Measurements from ENCODE around the gene SSTR5. TPM values are rescaled to one million over a fixed set of nuclear protein-coding genes. Genes with fewer than 3 reads are reported as not detected.

Gene SSTR5
- total and polyA plus RNA-seq, 2 experiments from 2014 or later, result 0.77 to 1.3 TPM

DNA sequence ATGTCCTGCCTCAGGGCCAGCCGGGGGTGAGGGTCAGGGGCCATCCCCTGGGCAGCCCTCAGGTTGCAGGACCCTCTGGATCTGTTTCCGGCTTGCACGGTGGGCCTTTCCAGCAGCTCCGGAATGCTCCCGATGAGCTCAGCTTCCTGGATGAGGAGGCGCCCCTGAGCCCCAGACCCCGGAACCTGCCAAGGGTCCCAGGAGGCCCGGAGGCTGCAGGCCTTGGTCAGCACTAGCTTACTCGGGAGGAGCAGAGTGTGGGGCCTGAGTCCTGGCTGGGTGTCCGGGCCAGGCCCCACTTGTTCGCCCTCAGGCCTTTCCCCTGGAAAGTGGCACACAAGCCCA, 31.1 kb downstream of the SSTR5 start:
- no peak for TF ChIP-seq EZH2phosphoT487 (IDR thresholded peaks at IDR 0.05; ENCODE audit: low read depth, severe bottlenecking, unreplicated experiment)
- no peak for TF ChIP-seq EZH2 (IDR thresholded peaks at IDR 0.05; ENCODE audit: borderline replicate concordance)
- TF ChIP-seq, protein P1, sequence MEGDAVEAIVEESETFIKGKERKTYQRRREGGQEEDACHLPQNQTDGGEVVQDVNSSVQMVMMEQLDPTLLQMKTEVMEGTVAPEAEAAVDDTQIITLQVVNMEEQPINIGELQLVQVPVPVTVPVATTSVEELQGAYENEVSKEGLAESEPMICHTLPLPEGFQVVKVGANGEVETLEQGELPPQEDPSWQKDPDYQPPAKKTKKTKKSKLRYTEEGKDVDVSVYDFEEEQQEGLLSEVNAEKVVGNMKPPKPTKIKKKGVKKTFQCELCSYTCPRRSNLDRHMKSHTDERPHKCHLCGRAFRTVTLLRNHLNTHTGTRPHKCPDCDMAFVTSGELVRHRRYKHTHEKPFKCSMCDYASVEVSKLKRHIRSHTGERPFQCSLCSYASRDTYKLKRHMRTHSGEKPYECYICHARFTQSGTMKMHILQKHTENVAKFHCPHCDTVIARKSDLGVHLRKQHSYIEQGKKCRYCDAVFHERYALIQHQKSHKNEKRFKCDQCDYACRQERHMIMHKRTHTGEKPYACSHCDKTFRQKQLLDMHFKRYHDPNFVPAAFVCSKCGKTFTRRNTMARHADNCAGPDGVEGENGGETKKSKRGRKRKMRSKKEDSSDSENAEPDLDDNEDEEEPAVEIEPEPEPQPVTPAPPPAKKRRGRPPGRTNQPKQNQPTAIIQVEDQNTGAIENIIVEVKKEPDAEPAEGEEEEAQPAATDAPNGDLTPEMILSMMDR (IDR thresholded peaks at IDR 0.05; ENCODE audit: poor library complexity), result no peak

DNA sequence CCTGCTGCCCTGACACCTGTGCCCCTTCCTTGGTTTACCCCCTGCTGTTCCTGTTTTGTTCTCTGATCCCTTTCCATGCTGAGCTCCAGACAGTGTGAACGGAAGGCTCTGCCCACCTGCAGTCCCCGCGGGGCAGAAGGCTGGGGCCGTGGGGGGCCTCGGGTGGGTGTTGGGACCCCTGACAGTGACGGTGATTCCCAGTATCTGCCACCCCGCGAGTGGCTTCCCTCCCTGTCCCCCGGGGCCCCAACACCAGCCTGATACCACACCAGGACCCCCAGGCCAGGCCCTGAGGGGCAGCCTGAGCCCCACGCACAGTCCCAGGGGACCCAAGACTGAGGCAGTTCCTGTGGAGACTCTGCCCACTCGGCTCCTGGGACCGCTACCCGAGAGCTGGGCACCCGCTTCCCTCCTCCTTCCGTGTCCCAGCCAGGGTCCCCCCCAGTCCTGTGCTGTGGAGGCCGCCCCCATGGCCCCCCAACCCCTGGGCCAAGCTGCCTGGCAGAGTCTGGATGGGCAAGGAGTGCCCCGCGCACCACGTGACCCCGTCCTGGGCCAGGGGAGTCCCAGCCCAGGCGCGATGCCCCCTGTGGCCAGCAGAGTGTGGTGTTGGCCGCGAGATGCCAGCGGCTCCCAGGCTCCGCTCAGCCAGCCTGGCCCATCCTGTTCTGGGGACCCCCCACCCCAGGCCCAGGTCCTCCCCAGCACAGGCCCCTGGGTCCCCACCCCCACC, 33.5 kb downstream of the SSTR5 start:
- Histone ChIP-seq H3K4me1 (ENCODE audit: insufficient read depth) (peaks cover 7% of the 10 kb centered on the region), H3K27me3 (no peaks in the 10 kb centered on the region), H3K4me3 (no peak overlapping the region), H3K79me2 (no peaks in the 10 kb centered on the region), H4K20me1 (ENCODE audit: insufficient read depth, poor library complexity, severe bottlenecking) (no peaks in the 10 kb centered on the region), H3K9me3 (ENCODE audit: low read depth) (no peaks in the 10 kb centered on the region), H3K27ac (no peak overlapping the region), H3K9me2 (replicated peaks; ENCODE audit: insufficient read depth) (no peaks in the 10 kb centered on the region), H3K4me2 (no peak overlapping the region), H2AFZ (no peak overlapping the region), H3K36me3 (replicated peaks; ENCODE audit: insufficient read depth, low read depth) (no peaks in the 10 kb centered on the region)
- 51% methylated on average over 7 of the region's 26 CpGs for WGBS (ENCODE audit: low lambda C conversion rate, missing lambda C conversion rate)
- peak; percentile 91 for DNase-seq (ENCODE audit: low spot score)
- TF ChIP-seq, protein P1 (IDR thresholded peaks at IDR 0.05; ENCODE audit: poor library complexity), result peak; percentile 97
- TF ChIP-seq EZH2phosphoT487 (IDR thresholded peaks at IDR 0.05; ENCODE audit: low read depth, severe bottlenecking, unreplicated experiment), result no peak

More for the DNA sequence above, 31.1 kb downstream of the SSTR5 start:
- Histone ChIP-seq H3K4me3 (no peak overlapping the region), H4K20me1 (ENCODE audit: insufficient read depth, poor library complexity, severe bottlenecking) (no peaks in the 10 kb centered on the region), H3K27ac (no peak overlapping the region), H3K27me3 (no peaks in the 10 kb centered on the region), H3K4me1 (ENCODE audit: insufficient read depth) (peaks cover 7% of the 10 kb centered on the region), H3K79me2 (no peaks in the 10 kb centered on the region), H3K9me2 (replicated peaks; ENCODE audit: insufficient read depth) (no peaks in the 10 kb centered on the region), H3K9me3 (ENCODE audit: low read depth) (no peaks in the 10 kb centered on the region), H3K36me3 (replicated peaks; ENCODE audit: insufficient read depth, low read depth) (no peaks in the 10 kb centered on the region), H3K4me2 (peak overlapping the region; percentile 98), H2AFZ (no peak overlapping the region)
- WGBS (ENCODE audit: low lambda C conversion rate, missing lambda C conversion rate), result 72% methylated on average over 11 of the region's 11 CpGs
- DNase-seq (ENCODE audit: low spot score), result no peak

GRCh38 chr16:1106659-1107058, 34.1 kb downstream of the SSTR5 start:
- Histone ChIP-seq H3K79me2 (no peaks in the 10 kb centered on the region), H2AFZ (no peak overlapping the region), H3K9me3 (ENCODE audit: low read depth) (no peaks in the 10 kb centered on the region), H4K20me1 (ENCODE audit: insufficient read depth, poor library complexity, severe bottlenecking) (no peaks in the 10 kb centered on the region), H3K4me3 (no peak overlapping the region), H3K27ac (no peak overlapping the region), H3K4me1 (ENCODE audit: insufficient read depth) (peaks cover 7% of the 10 kb centered on the region), H3K27me3 (no peaks in the 10 kb centered on the region), H3K36me3 (replicated peaks; ENCODE audit: insufficient read depth, low read depth) (no peaks in the 10 kb centered on the region), H3K4me2 (no peak overlapping the region), H3K9me2 (replicated peaks; ENCODE audit: insufficient read depth) (no peaks in the 10 kb centered on the region)
- 88% methylated on average over 13 of the region's 16 CpGs for WGBS (ENCODE audit: low lambda C conversion rate, missing lambda C conversion rate)
- DNase-seq (ENCODE audit: low spot score), result no peak
- TF ChIP-seq EZH2phosphoT487 (IDR thresholded peaks at IDR 0.05; ENCODE audit: low read depth, severe bottlenecking, unreplicated experiment) (no peak), EZH2 (IDR thresholded peaks at IDR 0.05; ENCODE audit: borderline replicate concordance) (no peak)
- TF ChIP-seq, protein P1 (IDR thresholded peaks at IDR 0.05; ENCODE audit: poor library complexity), result no peak

Data from hepatocyte (in vitro differentiated cells).